Measurements from ENCODE around the gene ANKDD1A. TPM values are rescaled to one million over a fixed set of nuclear protein-coding genes. Genes with fewer than 3 reads are reported as not detected.

Gene ANKDD1A
- total RNA-seq, 2 donors from 2014 or later = 1.1 to 2.0 TPM

- ATAC-seq (no peak), DNase-seq (no peak)
- intact Hi-C loops (cut with DNase I, micrococcal nuclease) = no loop called here
These were observed 33.3 kb downstream of the ANKDD1A start for GRCh38 chr15:64944961-64945360.

GRCh38 chr15:64947211-64947610 is 35.5 kb downstream of the ANKDD1A start:
- intact Hi-C loops (cut with DNase I, micrococcal nuclease) = no loop called here
- DNase-seq (no peak), ATAC-seq (peak; percentile 8)

DNA sequence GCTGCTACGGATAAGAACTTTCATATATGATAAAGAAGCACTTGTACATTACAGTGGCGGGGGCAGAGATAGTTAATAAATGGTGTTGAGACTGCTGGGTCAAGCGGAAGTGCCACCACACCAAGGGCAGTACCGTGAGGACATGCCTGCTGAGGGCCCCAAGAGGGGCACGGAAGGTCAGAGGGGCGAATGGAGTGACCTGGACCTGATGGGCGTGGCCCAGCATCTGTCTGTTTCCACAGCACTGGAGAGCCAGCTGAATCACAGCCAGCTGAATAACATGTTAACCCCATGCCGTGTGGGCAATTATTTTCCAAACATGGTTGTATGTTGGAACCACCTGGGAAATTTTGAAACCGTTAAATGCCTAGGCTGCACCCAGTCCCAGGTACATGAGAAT is 37.2 kb downstream of the ANKDD1A start:
- intact Hi-C loops (cut with DNase I, micrococcal nuclease) = no loop called here
- peak; percentile 16 for ATAC-seq
- DNase-seq = no peak

DNA sequence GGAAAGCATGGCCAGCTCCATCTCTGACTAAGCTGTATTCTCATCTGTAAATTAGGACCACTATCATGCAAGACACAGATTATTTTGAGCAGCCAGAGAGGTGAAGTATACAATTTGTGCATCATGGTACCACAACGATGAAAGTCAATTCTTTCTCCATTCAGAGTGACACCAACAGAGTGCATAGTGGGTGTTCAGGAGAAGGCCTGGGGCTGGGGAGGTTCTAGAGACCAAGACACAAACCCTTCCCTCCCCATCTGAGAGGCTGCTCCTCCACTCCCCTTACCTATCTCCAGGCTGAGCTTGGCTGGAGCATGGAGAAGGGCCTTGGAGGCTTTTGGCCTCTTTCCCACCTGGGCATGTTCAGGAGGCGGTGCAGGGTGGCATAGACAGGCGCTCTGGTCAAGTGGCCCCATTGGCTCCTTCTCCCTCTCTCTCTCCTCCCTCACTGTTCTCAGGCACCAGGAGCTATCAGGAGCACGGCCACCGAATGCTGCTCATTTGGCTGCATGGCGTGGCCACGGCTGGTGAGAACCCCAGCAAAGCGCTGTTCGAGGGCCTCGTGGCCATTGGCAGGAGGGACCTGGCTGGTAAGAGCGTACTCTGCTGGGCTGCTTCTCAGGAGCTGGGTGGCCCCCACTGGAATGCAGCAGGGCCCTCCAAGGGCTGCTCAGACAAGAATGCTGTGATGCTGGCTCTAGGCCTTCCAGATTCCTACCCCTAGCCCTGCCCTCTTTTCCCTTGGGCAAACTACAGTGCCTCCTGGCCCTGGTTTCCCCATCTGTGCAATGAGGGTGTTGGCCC is 37.9 kb downstream of the ANKDD1A start:
- DNase-seq (no peak), ATAC-seq (peak; percentile 19)
- intact Hi-C loops (cut with DNase I, micrococcal nuclease) = no loop called here

DNA sequence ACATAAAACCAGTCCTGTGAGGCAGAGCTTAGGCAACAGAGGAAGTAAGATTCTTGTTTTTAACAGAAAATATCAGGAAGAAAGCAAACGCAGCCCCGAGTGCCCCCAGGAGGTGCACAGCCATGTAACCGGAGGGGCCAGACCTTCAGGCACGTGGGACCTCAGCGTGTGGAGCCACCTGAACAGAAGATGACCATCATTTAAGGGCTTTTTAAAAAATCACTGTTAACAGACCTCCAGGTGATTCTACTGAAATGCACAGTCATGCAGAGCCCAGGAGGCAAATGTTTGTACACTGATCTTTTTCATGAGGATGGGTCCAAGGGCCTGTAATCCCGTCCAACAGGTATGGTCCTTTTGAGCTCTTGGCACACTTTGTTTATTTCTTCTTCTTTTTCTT is 39.2 kb downstream of the ANKDD1A start:
- no peak for ATAC-seq

DNA sequence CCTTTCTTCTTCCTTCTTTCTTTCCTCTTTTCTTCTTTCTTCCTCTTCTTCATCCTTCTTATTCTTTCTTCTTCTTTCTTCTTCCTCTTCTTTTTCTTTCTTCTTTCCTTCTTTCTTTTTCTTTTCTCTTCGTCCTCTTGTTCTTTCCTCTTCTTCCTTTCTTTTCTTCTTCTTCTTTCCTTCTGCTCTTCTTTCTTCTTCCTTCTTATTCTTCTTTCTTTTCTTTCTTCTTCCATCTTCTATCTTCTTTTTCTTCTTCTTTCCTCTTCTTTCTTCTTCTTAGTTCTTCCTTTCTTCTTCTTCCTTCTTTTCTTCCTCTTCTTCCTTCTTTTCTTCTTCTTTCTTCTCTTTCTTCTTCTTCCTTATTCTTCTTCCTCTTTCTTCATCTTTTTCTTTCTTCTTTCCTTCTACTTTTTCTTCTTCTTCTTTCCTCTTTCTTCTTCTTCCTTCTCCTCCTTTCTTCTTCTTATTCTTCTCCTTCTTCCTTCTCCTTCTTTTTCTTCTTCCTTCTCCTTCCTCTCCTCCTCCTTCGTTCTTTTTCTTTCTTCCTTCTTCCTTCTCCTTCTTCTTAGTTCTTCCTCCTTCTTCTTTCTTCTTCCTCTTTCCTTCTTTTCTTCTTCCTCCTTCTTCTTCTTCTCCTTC is 40.2 kb downstream of the ANKDD1A start:
- intact Hi-C loops (cut with DNase I, micrococcal nuclease) = no loop called here
- ATAC-seq = no peak
- DNase-seq = no peak

More for the DNA sequence above, 39.2 kb downstream of the ANKDD1A start:
- intact Hi-C loops (cut with DNase I, micrococcal nuclease) = no loop called here
- DNase-seq = no peak

DNA sequence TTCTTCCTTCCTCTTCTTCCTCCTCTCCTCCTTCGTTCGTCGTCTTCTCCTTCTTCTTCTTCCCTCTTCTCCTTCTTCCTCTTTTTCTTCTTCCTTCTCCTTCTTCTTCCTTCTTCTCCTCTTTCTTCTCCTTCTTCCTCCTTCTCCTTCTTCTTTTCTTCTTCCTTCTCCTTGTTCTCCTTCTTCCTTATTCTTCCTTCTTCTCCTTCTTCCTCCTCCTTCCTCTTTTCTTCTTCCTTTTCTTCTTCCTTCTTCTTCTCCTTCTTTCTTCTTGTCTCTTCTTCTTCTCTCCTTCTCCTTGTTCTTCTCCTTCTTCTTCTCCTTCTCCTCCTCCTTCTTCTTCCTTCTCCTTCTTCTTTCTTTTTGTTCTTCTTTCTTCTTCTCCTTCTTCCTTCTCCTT is 42.7 kb downstream of the ANKDD1A start:
- no peak for ATAC-seq

GRCh38 chr15:64959128-64959527 is 47.4 kb downstream of the ANKDD1A start:
- no peak for ATAC-seq
- no peak for DNase-seq
- intact Hi-C loops (cut with DNase I, micrococcal nuclease) = no loop called here

More for the DNA sequence above, 42.7 kb downstream of the ANKDD1A start:
- intact Hi-C loops (cut with DNase I, micrococcal nuclease) = no loop called here
- DNase-seq = no peak

- ATAC-seq (no peak), DNase-seq (no peak)
- intact Hi-C loops (cut with DNase I, micrococcal nuclease) = no loop called here
These were observed 48.5 kb downstream of the ANKDD1A start for GRCh38 chr15:64960153-64960552.

DNA sequence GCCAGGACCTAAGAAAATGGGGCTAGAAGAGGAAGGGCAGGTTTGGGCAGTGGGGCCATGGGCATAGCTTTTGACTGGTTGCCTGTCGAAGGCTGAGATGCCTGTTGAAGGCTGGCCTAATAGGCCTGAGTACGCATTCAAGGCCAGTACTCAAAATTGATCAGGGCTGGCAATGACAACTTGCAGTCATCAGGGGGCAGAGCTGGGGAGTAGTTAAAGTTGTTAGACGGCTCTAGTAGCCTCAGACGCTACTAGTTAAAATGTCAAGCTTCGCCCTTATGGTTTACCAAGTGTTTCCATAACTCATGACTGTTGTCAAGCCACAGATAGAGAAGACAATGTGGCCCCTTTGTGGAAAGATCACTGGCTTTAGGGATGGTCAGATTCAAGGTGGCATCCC is 49.3 kb downstream of the ANKDD1A start:
- ATAC-seq (no peak), DNase-seq (no peak)
- intact Hi-C loops (cut with DNase I, micrococcal nuclease) = no loop called here

DNA sequence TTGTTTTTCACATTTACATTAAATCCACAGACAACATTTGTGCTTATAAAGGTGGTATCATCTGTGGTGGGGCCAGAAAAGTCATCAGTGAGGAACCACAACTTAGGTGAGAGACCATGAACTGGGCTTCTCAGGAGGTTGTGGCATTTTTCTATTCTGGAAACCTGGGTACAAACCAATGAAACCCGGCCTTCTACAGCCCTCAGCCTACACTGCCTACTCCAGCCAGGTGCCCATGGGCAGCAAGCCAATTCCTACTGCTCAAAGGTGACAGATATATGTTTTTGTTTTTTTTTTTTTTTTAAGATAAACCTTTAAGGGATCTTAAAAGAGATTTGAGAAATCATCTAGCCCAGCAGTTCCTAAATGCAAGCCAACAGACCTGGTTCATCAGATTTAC is 57.7 kb downstream of the ANKDD1A start:
- no peak for ATAC-seq
- intact Hi-C loops (cut with DNase I, micrococcal nuclease) = no loop called here
- DNase-seq = no peak

- intact Hi-C loops (cut with DNase I, micrococcal nuclease) = no loop called here
- no peak for ATAC-seq
These were observed 59.0 kb downstream of the ANKDD1A start for GRCh38 chr15:64970698-64971097.

DNA sequence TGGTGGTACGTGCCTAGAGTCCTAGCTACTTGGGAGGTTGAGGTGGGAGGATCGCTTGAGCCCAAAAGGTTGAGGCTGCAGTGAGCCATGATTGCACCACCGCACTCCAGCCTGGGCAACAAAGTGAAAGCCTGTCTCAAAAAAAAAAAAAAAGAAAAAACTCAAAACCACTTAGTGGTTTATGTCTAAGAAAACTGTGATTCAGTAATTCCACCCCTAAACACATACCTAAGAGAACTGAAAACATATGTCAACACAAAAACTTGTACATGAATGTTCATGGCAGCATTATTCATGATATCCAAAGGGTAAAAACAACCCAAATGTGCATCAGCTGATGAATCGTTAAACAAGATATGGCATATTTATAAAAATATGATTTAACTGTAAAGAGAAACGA is 63.7 kb downstream of the ANKDD1A start:
- intact Hi-C loops (cut with DNase I, micrococcal nuclease) = no loop called here
- ATAC-seq = no peak

More at GRCh38 chr15:64970698-64971097, 59.0 kb downstream of the ANKDD1A start:
- DNase-seq = no peak

GRCh38 chr15:64979252-64979710 is 67.6 kb downstream of the ANKDD1A start:
- intact Hi-C loops (cut with DNase I, micrococcal nuclease) = no loop called here
- ATAC-seq = no peak
- no peak for DNase-seq

More for the DNA sequence above, 63.7 kb downstream of the ANKDD1A start:
- no peak for DNase-seq

- ATAC-seq (no peak), DNase-seq (no peak)
- intact Hi-C loops (cut with DNase I, micrococcal nuclease) = no loop called here
These were observed 70.2 kb downstream of the ANKDD1A start for GRCh38 chr15:64981812-64982431.

- intact Hi-C loops (cut with DNase I, micrococcal nuclease) = no loop called here
- DNase-seq (no peak), ATAC-seq (no peak)
These were observed 70.8 kb downstream of the ANKDD1A start for GRCh38 chr15:64982472-64982871.

- intact Hi-C loops (cut with DNase I, micrococcal nuclease) = no loop called here
- DNase-seq = no peak
- peak; percentile 39 for ATAC-seq
These were observed 73.8 kb downstream of the ANKDD1A start for GRCh38 chr15:64985366-64986033.

DNA sequence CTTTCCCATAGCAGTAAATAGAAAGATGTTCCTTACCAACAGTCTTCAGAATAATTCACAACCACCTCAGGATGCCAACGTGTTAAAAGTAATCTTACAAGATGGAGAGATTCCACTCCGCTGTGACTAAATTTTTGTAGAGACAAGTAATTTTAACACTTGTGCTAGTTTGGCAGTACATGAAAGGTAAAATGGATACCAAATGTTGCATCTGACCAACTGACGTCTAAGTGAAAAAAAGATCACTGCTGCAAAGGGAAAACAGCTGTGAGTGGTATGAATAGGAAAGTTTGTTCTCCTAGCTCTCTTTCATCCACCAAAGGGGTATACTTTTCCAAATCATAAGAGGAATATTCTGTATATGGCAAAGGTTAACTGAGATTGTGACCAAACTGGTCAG is 75.4 kb downstream of the ANKDD1A start:
- intact Hi-C loops (cut with DNase I, micrococcal nuclease) = no loop called here
- no peak for ATAC-seq
- no peak for DNase-seq

DNA sequence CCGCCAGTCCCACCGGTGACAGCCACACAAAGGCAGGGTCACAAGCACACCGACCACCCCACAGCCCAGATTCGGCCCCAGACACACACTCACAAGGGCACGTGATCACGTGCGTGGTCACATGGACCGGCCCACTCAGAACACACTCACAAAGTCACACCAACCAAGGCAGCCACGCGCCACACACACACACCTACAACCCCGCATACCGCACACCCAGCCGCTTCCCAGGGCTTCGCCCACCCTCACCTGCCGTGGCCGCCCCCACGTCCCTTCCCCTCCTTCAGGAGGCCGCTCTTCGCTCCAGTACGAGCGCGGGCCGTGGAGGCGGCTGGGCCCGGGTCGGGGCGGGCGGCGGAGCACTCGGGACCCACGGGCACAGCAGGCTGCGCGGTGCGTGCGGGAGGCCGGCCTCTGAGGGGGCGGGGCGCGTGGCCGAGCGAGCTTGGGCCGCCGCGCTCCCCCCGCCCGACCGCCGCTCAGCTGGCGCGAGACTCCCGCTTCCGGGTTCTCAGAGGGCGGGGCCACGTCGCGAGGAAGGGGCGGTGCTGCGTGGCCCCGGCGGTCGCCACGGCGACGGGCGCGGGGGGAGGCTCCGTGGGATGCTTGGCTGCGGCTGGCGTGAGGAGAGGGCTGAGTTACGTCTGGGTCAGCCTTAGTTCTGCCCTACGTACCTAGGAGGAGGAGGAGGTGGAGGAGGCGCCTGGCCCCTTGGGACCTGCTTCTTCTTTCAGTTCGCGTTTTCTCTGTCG is 77.9 kb downstream of the ANKDD1A start, which contains the start of gene SPG21:
SPG21 (minus strand) TSS at position 499 of the 752 bp plus-strand sequence. CDS start 6,345 bp downstream, outside the sequence.
- DNase-seq (peak; percentile 93 to 95), ATAC-seq (peak; percentile 89)
- intact Hi-C loops (cut with DNase I, micrococcal nuclease) = no loop called here
